ENCODE measurements around the gene WWC2.

WWC2 gene

GRCh38 chr4:183360161-183360919 lies 261.3 kb downstream of the WWC2 start:
- no peak for DNase-seq

DNA sequence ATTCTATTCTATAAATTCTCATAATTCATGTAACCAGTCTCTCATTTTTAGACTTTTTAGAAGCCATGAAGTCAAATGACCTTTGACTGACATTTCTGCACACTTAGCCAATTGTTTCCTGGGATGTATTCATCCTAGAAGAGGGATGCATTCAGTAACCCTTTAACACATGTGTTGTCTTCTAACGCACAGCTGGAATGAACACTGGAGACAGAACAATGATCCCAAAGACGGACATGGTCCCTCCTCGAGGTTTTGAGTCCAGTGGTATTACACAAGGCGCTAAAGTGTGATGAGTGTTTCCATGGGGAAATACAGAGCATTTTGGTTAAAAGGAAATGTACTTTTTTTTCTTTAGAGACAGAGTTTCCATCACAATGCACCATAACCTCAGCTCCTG lies 263.0 kb downstream of the WWC2 start:
- no peak for DNase-seq

GRCh38 chr4:183362916-183363542 lies 264.0 kb downstream of the WWC2 start:
- no peak for DNase-seq

DNA sequence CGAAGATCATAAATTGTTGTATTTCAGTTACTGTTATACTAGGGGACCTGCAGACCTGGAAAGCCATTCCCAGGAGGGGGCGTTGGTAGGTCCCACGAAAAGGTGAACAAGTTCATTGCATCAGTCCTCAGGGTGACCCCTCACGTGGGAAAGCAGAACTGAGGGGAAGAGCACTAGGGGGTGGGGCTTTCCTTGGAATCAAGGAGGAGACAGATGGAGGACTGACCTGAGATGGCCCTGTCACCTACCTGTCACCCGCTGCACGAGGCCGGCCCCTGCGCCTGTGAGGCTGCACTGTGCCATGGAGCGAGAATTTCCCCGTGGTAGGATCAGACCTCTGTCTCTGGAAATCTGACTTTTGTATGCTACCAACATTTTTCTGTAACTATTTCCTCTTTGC lies 265.0 kb downstream of the WWC2 start:
- no peak for DNase-seq

DNA sequence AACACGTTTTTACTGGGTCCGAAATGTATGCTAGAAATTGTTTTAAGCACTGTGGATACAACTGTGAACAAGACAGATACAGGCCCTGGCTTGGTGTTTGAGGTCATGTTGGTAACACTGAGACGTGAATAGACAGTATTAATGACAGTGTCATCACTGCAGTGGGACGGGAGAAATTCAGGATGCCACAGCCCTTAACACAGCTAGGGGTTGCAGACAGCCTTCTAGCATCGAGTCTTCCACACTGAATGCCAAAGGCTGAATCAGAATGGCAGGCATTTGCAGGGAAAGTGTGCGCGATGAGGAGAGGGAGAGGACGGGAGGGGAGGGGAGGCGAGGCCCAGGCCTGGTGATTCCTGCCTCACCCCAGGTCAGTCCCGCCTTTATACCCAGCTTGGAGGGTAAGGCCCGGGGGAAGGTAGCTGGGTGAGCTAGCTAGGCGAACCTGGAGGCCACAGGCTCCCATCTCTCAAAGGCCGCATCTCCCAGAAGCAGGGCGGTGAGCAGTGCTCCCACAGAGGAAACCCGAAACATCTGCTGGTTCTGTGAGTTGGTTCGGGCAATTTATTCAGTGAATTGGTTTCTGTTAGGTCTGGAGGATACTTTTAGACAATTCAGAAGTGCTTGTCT lies 267.3 kb downstream of the WWC2 start:
- no peak for DNase-seq

DNA sequence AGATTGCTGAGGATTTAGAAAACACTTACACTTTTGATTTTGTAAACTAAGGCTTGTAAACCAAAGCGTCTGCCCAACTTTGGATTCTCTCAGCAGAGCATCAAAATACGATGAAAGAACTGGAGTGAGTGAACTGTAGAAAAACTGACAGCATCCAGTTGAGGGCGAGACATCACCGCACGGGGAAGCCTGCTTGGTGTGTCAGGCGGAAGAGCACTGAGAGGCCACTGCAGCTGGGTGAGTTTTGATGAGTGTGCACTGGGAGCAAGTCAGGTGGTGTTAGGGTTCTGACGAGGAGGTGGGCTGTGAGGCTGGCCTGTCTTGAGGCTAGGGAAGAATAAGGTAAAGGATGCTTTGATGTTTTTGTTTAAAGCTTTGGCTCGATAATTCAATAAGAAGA lies 270.0 kb downstream of the WWC2 start:
- DNase-seq: no peak
